ENCODE measurements around the gene FAM83G.

FAM83G gene

DNA sequence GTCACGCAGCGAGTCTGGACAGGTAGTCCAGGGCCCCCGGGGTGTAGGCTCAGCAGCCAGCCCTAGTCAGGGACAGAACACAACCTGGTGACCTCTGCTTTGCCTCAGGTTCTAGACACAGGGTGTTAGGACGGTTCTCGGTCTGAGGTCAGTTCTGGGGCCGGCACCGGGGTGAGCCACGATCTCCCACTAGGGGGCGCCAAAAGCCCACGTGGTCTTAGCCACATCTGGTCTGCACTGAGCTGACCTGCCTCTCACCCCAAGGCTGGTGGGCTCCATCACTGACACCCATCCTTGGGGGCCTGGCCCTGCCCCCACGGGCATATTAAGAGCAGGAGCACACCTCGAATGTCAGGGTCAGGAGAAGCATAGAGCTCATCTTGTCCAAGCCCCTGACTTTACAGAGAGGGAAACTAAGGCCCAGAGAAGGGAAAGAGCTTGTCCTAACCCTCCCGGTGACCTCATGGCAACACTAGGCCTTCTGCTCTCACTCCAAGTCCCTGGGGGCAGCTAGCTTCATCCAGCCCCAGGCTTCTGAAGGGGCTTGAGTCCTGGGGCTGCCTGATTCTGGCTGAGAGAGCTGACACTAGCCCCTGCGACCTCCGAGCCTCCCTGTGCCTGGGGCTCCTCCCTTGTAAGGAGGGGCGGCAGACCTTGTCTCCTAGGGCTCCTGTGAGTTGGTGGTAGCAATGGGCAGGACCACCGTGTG, 43.6 kb downstream of the FAM83G start:
- TF ChIP-seq, protein P1, sequence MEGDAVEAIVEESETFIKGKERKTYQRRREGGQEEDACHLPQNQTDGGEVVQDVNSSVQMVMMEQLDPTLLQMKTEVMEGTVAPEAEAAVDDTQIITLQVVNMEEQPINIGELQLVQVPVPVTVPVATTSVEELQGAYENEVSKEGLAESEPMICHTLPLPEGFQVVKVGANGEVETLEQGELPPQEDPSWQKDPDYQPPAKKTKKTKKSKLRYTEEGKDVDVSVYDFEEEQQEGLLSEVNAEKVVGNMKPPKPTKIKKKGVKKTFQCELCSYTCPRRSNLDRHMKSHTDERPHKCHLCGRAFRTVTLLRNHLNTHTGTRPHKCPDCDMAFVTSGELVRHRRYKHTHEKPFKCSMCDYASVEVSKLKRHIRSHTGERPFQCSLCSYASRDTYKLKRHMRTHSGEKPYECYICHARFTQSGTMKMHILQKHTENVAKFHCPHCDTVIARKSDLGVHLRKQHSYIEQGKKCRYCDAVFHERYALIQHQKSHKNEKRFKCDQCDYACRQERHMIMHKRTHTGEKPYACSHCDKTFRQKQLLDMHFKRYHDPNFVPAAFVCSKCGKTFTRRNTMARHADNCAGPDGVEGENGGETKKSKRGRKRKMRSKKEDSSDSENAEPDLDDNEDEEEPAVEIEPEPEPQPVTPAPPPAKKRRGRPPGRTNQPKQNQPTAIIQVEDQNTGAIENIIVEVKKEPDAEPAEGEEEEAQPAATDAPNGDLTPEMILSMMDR (IDR thresholded peaks at IDR 0.05): peak; percentile 96
- Mint-ChIP-seq H3K4me3 (no peak overlapping the region), H3K36me3 (ENCODE audit: low read depth) (no peaks in the 10 kb centered on the region), H3K4me1 (peaks cover 39% of the 10 kb centered on the region), H3K9me3 (no peaks in the 10 kb centered on the region), H3K27ac (peak overlapping the region; percentile 74), H3K27me3 (ENCODE audit: low read depth, poor library complexity) (peaks cover 13% of the 10 kb centered on the region)
- peak; percentile 94 for DNase-seq

DNA sequence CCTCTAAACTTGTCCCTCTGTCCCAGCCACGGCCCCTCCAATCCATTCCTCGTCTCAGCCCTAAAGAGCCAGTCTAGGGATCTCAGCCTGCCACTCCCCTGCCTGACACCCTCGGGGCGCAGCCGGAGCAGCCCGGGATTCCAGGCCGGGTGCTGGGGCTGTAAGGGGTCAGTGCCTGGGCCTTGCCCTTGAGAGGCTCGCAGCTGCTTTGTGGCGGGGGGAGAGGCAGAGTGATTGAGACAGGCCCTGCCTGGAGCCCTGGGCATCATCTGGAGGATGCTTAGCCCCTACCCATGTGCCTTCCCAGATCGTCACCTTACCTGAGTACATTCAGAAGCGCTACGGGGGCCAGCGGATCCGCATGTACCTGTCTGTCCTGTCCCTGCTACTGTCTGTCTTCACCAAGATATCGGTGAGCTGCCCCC, 44.3 kb downstream of the FAM83G start:
- no peaks in the 10 kb centered on the region for H3K36me3 Mint-ChIP-seq (ENCODE audit: low read depth)
- peaks cover 35% of the 10 kb centered on the region for H3K4me1 Mint-ChIP-seq
- peaks cover 13% of the 10 kb centered on the region for H3K27me3 Mint-ChIP-seq (ENCODE audit: low read depth, poor library complexity)
- DNase-seq: no peak
- no peak overlapping the region for H3K27ac Mint-ChIP-seq
- no peak overlapping the region for H3K4me3 Mint-ChIP-seq
- TF ChIP-seq, protein P1 (IDR thresholded peaks at IDR 0.05): no peak
- no peaks in the 10 kb centered on the region for H3K9me3 Mint-ChIP-seq

GRCh38 chr17:18959845-18960240, 44.7 kb downstream of the FAM83G start:
- Mint-ChIP-seq H3K36me3 (ENCODE audit: low read depth) (no peaks in the 10 kb centered on the region), H3K4me1 (peaks cover 35% of the 10 kb centered on the region), H3K27me3 (ENCODE audit: low read depth, poor library complexity) (peaks cover 9% of the 10 kb centered on the region), H3K4me3 (no peak overlapping the region), H3K9me3 (no peaks in the 10 kb centered on the region), H3K27ac (no peak overlapping the region)
- TF ChIP-seq, protein P1 (IDR thresholded peaks at IDR 0.05): no peak
- DNase-seq: no peak

- Mint-ChIP-seq H3K36me3 (ENCODE audit: low read depth) (no peaks in the 10 kb centered on the region), H3K27me3 (ENCODE audit: low read depth, poor library complexity) (peaks cover 9% of the 10 kb centered on the region), H3K4me1 (peaks cover 34% of the 10 kb centered on the region), H3K27ac (no peak overlapping the region), H3K9me3 (no peaks in the 10 kb centered on the region), H3K4me3 (no peak overlapping the region)
- DNase-seq: peak; percentile 33
- TF ChIP-seq, protein P1 (IDR thresholded peaks at IDR 0.05): no peak
Measured at GRCh38 chr17:18959071-18959844, 45.3 kb downstream of the FAM83G start.

GRCh38 chr17:18958611-18959010, 46.0 kb downstream of the FAM83G start:
- no peak for DNase-seq
- peaks cover 28% of the 10 kb centered on the region for H3K4me1 Mint-ChIP-seq
- H3K27me3 Mint-ChIP-seq (ENCODE audit: low read depth, poor library complexity): peaks cover 9% of the 10 kb centered on the region
- TF ChIP-seq, protein P1 (IDR thresholded peaks at IDR 0.05): no peak
- H3K36me3 Mint-ChIP-seq (ENCODE audit: low read depth): no peaks in the 10 kb centered on the region
- peak overlapping the region; percentile 73 for H3K27ac Mint-ChIP-seq
- H3K4me3 Mint-ChIP-seq: no peak overlapping the region
- H3K9me3 Mint-ChIP-seq: no peaks in the 10 kb centered on the region

All from nephron progenitor cell (in vitro differentiated cells).